Measurements from ENCODE around the gene ERBB4.

The ERBB4 gene

GRCh38 chr2:211802666-211803065 is 735.9 kb downstream of the ERBB4 start:
- no peaks in the 10 kb centered on the region for H3K4me1 ChIP-seq
- no peak overlapping the region for H3K27ac ChIP-seq
- no peak overlapping the region for H3K9ac ChIP-seq
- H3K27me3 ChIP-seq (ENCODE audit: control insufficient read depth, insufficient read depth, low read length): no peaks in the 10 kb centered on the region
- no peaks in the 10 kb centered on the region for H3K9me3 ChIP-seq (ENCODE audit: control insufficient read depth, low read length)
- H3K36me3 ChIP-seq (ENCODE audit: control insufficient read depth, insufficient read depth, low read length): no peaks in the 10 kb centered on the region
- H3K4me2 ChIP-seq (ENCODE audit: low read length): no peak overlapping the region
- H2AFZ ChIP-seq: no peak overlapping the region
- no peak overlapping the region for H3K4me3 ChIP-seq (ENCODE audit: low read depth, low read length)
- H3K79me2 ChIP-seq: no peaks in the 10 kb centered on the region
- TF ChIP-seq CTCF (IDR thresholded peaks at IDR 0.05): no peak

- no peak overlapping the region for H3K9ac ChIP-seq
- no peaks in the 10 kb centered on the region for H3K36me3 ChIP-seq (ENCODE audit: control insufficient read depth, insufficient read depth, low read length)
- no peak overlapping the region for H3K4me2 ChIP-seq (ENCODE audit: low read length)
- no peak overlapping the region for H2AFZ ChIP-seq
- no peak overlapping the region for H3K27ac ChIP-seq
- H3K79me2 ChIP-seq: no peaks in the 10 kb centered on the region
- H3K27me3 ChIP-seq (ENCODE audit: control insufficient read depth, insufficient read depth, low read length): no peaks in the 10 kb centered on the region
- no peaks in the 10 kb centered on the region for H3K4me1 ChIP-seq
- TF ChIP-seq CTCF (IDR thresholded peaks at IDR 0.05): no peak
- H3K9me3 ChIP-seq (ENCODE audit: control insufficient read depth, low read length): no peaks in the 10 kb centered on the region
- no peak overlapping the region for H3K4me3 ChIP-seq (ENCODE audit: low read depth, low read length)
Measured at GRCh38 chr2:211800001-211800400, 738.6 kb downstream of the ERBB4 start.

GRCh38 chr2:211798868-211799267 is 739.7 kb downstream of the ERBB4 start:
- no peak overlapping the region for H3K4me3 ChIP-seq (ENCODE audit: low read depth, low read length)

GRCh38 chr2:211793690-211794089 is 744.9 kb downstream of the ERBB4 start:
- no peak overlapping the region for H2AFZ ChIP-seq
- H3K4me2 ChIP-seq (ENCODE audit: low read length): no peak overlapping the region
- TF ChIP-seq CTCF (IDR thresholded peaks at IDR 0.05): no peak
- no peaks in the 10 kb centered on the region for H3K27me3 ChIP-seq (ENCODE audit: control insufficient read depth, insufficient read depth, low read length)
- no peaks in the 10 kb centered on the region for H3K79me2 ChIP-seq
- H3K36me3 ChIP-seq (ENCODE audit: control insufficient read depth, insufficient read depth, low read length): no peaks in the 10 kb centered on the region
- H3K27ac ChIP-seq: no peak overlapping the region
- H3K4me3 ChIP-seq (ENCODE audit: low read depth, low read length): no peak overlapping the region
- H3K9ac ChIP-seq: no peak overlapping the region
- H3K9me3 ChIP-seq (ENCODE audit: control insufficient read depth, low read length): no peaks in the 10 kb centered on the region
- no peaks in the 10 kb centered on the region for H3K4me1 ChIP-seq

More at GRCh38 chr2:211798868-211799267, 739.7 kb downstream of the ERBB4 start:
- H3K79me2 ChIP-seq: no peaks in the 10 kb centered on the region
- H3K27ac ChIP-seq: no peak overlapping the region
- H3K4me1 ChIP-seq: no peaks in the 10 kb centered on the region
- no peaks in the 10 kb centered on the region for H3K27me3 ChIP-seq (ENCODE audit: control insufficient read depth, insufficient read depth, low read length)
- H2AFZ ChIP-seq: no peak overlapping the region
- H3K4me2 ChIP-seq (ENCODE audit: low read length): no peak overlapping the region
- H3K9me3 ChIP-seq (ENCODE audit: control insufficient read depth, low read length): no peaks in the 10 kb centered on the region
- H3K36me3 ChIP-seq (ENCODE audit: control insufficient read depth, insufficient read depth, low read length): no peaks in the 10 kb centered on the region
- no peak for TF ChIP-seq CTCF (IDR thresholded peaks at IDR 0.05)
- no peak overlapping the region for H3K9ac ChIP-seq

GRCh38 chr2:211789982-211790381 is 748.6 kb downstream of the ERBB4 start:
- Histone ChIP-seq H2AFZ (no peak overlapping the region), H3K36me3 (ENCODE audit: control insufficient read depth, insufficient read depth, low read length) (no peaks in the 10 kb centered on the region), H3K27me3 (ENCODE audit: control insufficient read depth, insufficient read depth, low read length) (no peaks in the 10 kb centered on the region), H3K27ac (no peak overlapping the region), H3K9ac (no peak overlapping the region), H3K79me2 (no peaks in the 10 kb centered on the region), H3K9me3 (ENCODE audit: control insufficient read depth, low read length) (no peaks in the 10 kb centered on the region), H3K4me3 (ENCODE audit: low read depth, low read length) (no peak overlapping the region), H3K4me2 (ENCODE audit: low read length) (no peak overlapping the region), H3K4me1 (no peaks in the 10 kb centered on the region)
- TF ChIP-seq CTCF (IDR thresholded peaks at IDR 0.05): no peak
